HL-60 (cell line): ENCODE results near the gene FRMD3.

Experiments used
- CTCF ChIP-seq: IDR thresholded peaks from one replicate; pipeline ENCODE4 v1.5.1; 2011; ENCODE audit warnings: low read length, control low read depth, inconsistent platforms; ENCODE audit not compliant: insufficient read depth
- GABPA ChIP-seq: IDR thresholded peaks from 2 replicates; pipeline ENCODE4 v1.6.1; 2012; ENCODE audit warnings: low read depth
- POLR2AphosphoS5 ChIP-seq: IDR thresholded peaks from 2 replicates; pipeline ENCODE4 v1.6.1; 2012; ENCODE audit warnings: low read depth
- TF ChIP-seq, protein P1 (sequence below): IDR thresholded peaks from 2 replicates; pipeline ENCODE4 v1.6.1; 2012; ENCODE audit warnings: low read depth; ENCODE audit not compliant: insufficient replicate concordance

- no peak for TF ChIP-seq CTCF
- no peak for TF ChIP-seq POLR2AphosphoS5
- TF ChIP-seq, protein P1, sequence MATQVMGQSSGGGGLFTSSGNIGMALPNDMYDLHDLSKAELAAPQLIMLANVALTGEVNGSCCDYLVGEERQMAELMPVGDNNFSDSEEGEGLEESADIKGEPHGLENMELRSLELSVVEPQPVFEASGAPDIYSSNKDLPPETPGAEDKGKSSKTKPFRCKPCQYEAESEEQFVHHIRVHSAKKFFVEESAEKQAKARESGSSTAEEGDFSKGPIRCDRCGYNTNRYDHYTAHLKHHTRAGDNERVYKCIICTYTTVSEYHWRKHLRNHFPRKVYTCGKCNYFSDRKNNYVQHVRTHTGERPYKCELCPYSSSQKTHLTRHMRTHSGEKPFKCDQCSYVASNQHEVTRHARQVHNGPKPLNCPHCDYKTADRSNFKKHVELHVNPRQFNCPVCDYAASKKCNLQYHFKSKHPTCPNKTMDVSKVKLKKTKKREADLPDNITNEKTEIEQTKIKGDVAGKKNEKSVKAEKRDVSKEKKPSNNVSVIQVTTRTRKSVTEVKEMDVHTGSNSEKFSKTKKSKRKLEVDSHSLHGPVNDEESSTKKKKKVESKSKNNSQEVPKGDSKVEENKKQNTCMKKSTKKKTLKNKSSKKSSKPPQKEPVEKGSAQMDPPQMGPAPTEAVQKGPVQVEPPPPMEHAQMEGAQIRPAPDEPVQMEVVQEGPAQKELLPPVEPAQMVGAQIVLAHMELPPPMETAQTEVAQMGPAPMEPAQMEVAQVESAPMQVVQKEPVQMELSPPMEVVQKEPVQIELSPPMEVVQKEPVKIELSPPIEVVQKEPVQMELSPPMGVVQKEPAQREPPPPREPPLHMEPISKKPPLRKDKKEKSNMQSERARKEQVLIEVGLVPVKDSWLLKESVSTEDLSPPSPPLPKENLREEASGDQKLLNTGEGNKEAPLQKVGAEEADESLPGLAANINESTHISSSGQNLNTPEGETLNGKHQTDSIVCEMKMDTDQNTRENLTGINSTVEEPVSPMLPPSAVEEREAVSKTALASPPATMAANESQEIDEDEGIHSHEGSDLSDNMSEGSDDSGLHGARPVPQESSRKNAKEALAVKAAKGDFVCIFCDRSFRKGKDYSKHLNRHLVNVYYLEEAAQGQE: no peak
- TF ChIP-seq GABPA: no peak
These were observed 328.9 kb downstream of the FRMD3 start for GRCh38 chr9:83209188-83209731.
